Hepatocyte (in vitro differentiated cells): ENCODE measurements around the gene COX6B1. TPM values are rescaled to one million over a fixed set of nuclear protein-coding genes. Genes with fewer than 3 reads are reported as not detected.
"Not testable (repeated sequence)": the region's sequence is repeated elsewhere in the genome, so short reads cannot be mapped to it uniquely, and the experiment has no call there.

Source experiments
- DNase-seq: peaks from one replicate; pipeline ENCODE4 v3.0.0-alpha.2; 2016; ENCODE audit warnings: low spot score
- H2AFZ ChIP-seq: fragments of 200-600 bp; sonication (generic); 2 replicates; pipeline ENCODE4 v1.6.0; 2016; ENCODE audit warnings: antibody characterized with exemption, mild to moderate bottlenecking
- H3K27ac ChIP-seq: fragments of 200-600 bp; sonication (generic); 2 replicates; pipeline ENCODE4 v1.5.1; 2016; ENCODE audit warnings: mild to moderate bottlenecking
- H3K27me3 ChIP-seq: fragments of 200-600 bp; sonication (generic); 2 replicates; pipeline ENCODE4 v1.6.1; 2016
- H3K36me3 ChIP-seq: fragments of 200-600 bp; sonication (generic); replicated peaks from 2 replicates; pipeline ENCODE4 v1.5.1; 2016; ENCODE audit warnings: low read depth; ENCODE audit not compliant: insufficient read depth
- H3K4me1 ChIP-seq: fragments of 200-600 bp; sonication (generic); 2 replicates; pipeline ENCODE4 v1.5.1; 2016; ENCODE audit warnings: mild to moderate bottlenecking, moderate library complexity; ENCODE audit not compliant: insufficient read depth
- H3K4me2 ChIP-seq: fragments of 200-600 bp; sonication (generic); 2 replicates; pipeline ENCODE4 v1.6.0; 2016
- H3K4me3 ChIP-seq: fragments of 200-600 bp; sonication (generic); 2 replicates; pipeline ENCODE4 v1.5.1; 2016; ENCODE audit warnings: mild to moderate bottlenecking
- H3K79me2 ChIP-seq: fragments of 200-600 bp; sonication (generic); 2 replicates; pipeline ENCODE4 v1.6.0; 2017; ENCODE audit warnings: mild to moderate bottlenecking
- H3K9me2 ChIP-seq: fragments of 200-600 bp; sonication (generic); replicated peaks from 2 replicates; pipeline ENCODE4 v1.6.0; 2017; ENCODE audit warnings: mild to moderate bottlenecking; ENCODE audit not compliant: insufficient read depth
- H3K9me3 ChIP-seq: fragments of 200-600 bp; sonication (generic); 2 replicates; pipeline ENCODE4 v1.5.1; 2016; ENCODE audit warnings: low read depth, mild to moderate bottlenecking
- H4K20me1 ChIP-seq: fragments of 200-600 bp; sonication (generic); 2 replicates; pipeline ENCODE4 v1.6.0; 2016; ENCODE audit warnings: mild to moderate bottlenecking; ENCODE audit not compliant: insufficient read depth, poor library complexity, severe bottlenecking
- CTCF ChIP-seq: fragments of 200-600 bp; sonication (generic); IDR thresholded peaks from 2 replicates; pipeline ENCODE4 v1.5.1; 2016; ENCODE audit warnings: antibody characterized with exemption, mild to moderate bottlenecking; ENCODE audit not compliant: poor library complexity
- EZH2 ChIP-seq: fragments of 200-600 bp; sonication (generic); IDR thresholded peaks from 2 replicates; pipeline ENCODE4 v1.6.1; 2016; ENCODE audit warnings: antibody characterized with exemption, mild to moderate bottlenecking, borderline replicate concordance
- EZH2phosphoT487 ChIP-seq: fragments of 200-600 bp; sonication (generic); IDR thresholded peaks from one replicate; pipeline ENCODE4 v1.6.1; 2018; ENCODE audit warnings: antibody characterized with exemption, mild to moderate bottlenecking, low read depth, moderate library complexity; ENCODE audit not compliant: unreplicated experiment, severe bottlenecking
- WGBS: methylation state at CpG from one replicate; pipeline ENCODE4 v1.1.6; 2016; ENCODE audit warnings: low lambda C conversion rate; ENCODE audit errors: missing lambda C conversion rate; 5-methylcytosine and 5-hydroxymethylcytosine counted together
- polyA plus RNA-seq: library from polyadenylated mRNA; unstranded; fragments of >200 nt; fragmentation: Nextera tagmentation; extraction: Ambion mirVana; gene quantifications from 2 replicates; pipeline ENCODE4 v1.2.1, GENCODE V29; 2016
- total RNA-seq: library from RNA; depleted of rRNA; stranded (reverse); fragments of >200 nt; gene quantifications from 2 replicates; pipeline ENCODE4 v1.2.3, GENCODE V29; 2014

COX6B1 gene, protein sequence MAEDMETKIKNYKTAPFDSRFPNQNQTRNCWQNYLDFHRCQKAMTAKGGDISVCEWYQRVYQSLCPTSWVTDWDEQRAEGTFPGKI
- total RNA-seq, result 586 and 603 TPM in 2 replicates
- 635 and 692 TPM in 2 replicates for polyA plus RNA-seq

DNA sequence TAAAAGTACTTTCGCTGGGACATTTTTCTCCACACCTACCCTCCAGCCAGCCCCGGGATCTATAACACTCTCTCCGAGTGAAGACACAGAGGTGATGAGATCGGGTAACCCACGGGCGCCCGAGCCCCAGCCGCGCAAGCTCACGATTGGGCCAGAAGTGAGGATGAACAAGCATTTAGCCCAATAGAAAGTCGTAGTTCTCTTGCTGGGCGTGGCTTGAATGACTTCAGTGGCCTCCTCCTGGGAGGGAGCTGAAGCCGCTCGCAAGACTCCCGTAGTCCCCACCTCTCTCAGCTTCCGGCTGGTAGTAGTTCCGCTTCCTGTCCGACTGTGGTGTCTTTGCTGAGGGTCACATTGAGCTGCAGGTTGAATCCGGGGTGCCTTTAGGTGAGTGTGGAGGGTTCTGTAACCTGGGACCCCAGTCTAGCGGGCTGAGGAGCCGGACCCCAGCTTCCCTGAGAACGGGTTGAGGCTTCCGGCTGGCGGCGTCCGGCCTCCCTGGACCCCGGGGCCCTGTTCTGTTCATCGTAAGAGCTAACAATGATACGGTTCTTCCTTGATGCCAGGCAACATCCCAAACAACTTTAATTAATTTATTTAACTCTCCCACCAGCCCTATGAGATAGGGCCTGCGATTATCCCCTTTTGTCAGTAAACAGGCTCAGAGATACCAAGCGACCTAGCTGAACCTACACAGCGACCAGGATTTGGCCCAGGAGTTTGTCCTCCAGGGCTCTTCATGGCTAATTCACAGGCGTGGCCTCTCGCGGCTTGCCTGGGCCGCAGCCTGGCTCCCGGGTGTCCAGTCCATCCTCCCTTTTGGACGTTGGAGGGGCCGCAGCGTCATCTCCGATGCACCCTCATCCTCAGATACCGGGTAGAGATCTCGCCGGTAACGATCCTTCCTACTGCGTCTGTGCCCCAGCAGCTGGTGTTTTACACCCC lies at the start of gene COX6B1:
Gene COX6B1, plus strand, starts transcription at position 307 of the 945 bp plus-strand sequence. CDS start 2,921 bp downstream, outside the sequence.
- H2AFZ ChIP-seq, result peak within 1 kb of the TSS; percentile 39
- H3K4me2 ChIP-seq, result peak within 1 kb of the TSS; percentile 96
- peak within 1 kb of the TSS; percentile 77 for H3K27ac ChIP-seq
- H3K36me3 ChIP-seq, result no peaks in the 10 kb centered on the region
- H3K79me2 ChIP-seq, result peaks cover 34% of the 10 kb centered on the region
- no peaks in the 10 kb centered on the region for H3K9me3 ChIP-seq
- H3K9me2 ChIP-seq, result no peaks in the 10 kb centered on the region
- TF ChIP-seq EZH2, result no peak
- no peak for TF ChIP-seq CTCF
- TF ChIP-seq EZH2phosphoT487, result no peak
- H3K27me3 ChIP-seq, result no peaks in the 10 kb centered on the region
- H3K4me3 ChIP-seq, result peak within 1 kb of the TSS; percentile 56
- peaks cover 9% of the 10 kb centered on the region for H3K4me1 ChIP-seq
- 1% methylated on average over 44 of the region's 46 CpGs for WGBS
- DNase-seq, result peak; percentile 97
- peaks cover 4% of the 10 kb centered on the region for H4K20me1 ChIP-seq

DNA sequence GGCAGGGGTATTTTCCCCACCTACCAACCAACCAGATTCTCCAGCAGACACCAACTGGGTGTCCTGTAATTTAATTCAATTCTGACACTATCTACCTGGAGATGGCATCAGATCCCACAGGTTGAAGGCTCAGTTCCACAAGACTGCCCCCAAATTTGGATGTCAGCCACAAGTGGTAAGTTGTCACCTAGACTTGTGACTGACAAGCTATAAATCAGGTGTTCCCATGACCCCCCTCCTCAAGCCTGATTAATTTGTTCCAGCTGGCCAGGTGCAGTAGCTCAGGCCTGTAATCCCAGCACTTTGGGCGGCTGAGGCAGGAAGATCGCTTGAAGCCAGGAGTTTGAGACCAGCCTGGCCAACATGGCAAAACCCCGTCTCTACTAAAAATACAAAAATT lies 46.2 kb upstream of the COX6B1 start:
- WGBS, result 89% methylated on average over 3 of the region's 3 CpGs
- Histone ChIP-seq H3K4me2 (no peak overlapping the region), H2AFZ (no peak overlapping the region), H3K4me3 (no peak overlapping the region), H3K4me1 (no peaks in the 10 kb centered on the region), H3K9me3 (no peaks in the 10 kb centered on the region), H3K79me2 (no peaks in the 10 kb centered on the region), H4K20me1 (no peaks in the 10 kb centered on the region), H3K27me3 (no peaks in the 10 kb centered on the region), H3K9me2 (no peaks in the 10 kb centered on the region), H3K36me3 (no peaks in the 10 kb centered on the region), H3K27ac (no peak overlapping the region)
- TF ChIP-seq CTCF (no peak), EZH2phosphoT487 (no peak), EZH2 (no peak)
- no peak for DNase-seq

- not testable (repeated sequence) for H3K36me3 ChIP-seq, H3K27me3 ChIP-seq, DNase-seq, H3K4me2 ChIP-seq, H4K20me1 ChIP-seq, H2AFZ ChIP-seq, H3K79me2 ChIP-seq, H3K4me3 ChIP-seq, H3K4me1 ChIP-seq, H3K9me2 ChIP-seq, H3K9me3 ChIP-seq
- 81% methylated on average over 4 of the region's 4 CpGs for WGBS
- peak overlapping the region; percentile 33 for H3K27ac ChIP-seq
Observed at GRCh38 chr19:35604436-35604835, 43.7 kb upstream of the COX6B1 start.

GRCh38 chr19:35607170-35607569 lies 41.0 kb upstream of the COX6B1 start:
- not testable (repeated sequence) for H3K79me2 ChIP-seq, H3K4me2 ChIP-seq, H3K4me3 ChIP-seq, H2AFZ ChIP-seq, DNase-seq, H3K9me2 ChIP-seq, H4K20me1 ChIP-seq, H3K27ac ChIP-seq, H3K27me3 ChIP-seq, H3K9me3 ChIP-seq, H3K4me1 ChIP-seq, H3K36me3 ChIP-seq
- 86% methylated on average over 8 of the region's 8 CpGs for WGBS
